NCI-H2029 (cell line): ENCODE data around the gene PHLPP1.

ENCODE experiments used
- DNase-seq: peaks from one replicate; lab custom pipeline; 2025; lab: John Stamatoyannopoulos, UW

Gene PHLPP1

GRCh38 chr18:62744076-62744968 is 29.0 kb downstream of the PHLPP1 start:
- DNase-seq, result no peak

- no peak for DNase-seq
Observed at GRCh38 chr18:62745089-62745751, 29.9 kb downstream of the PHLPP1 start.

DNA sequence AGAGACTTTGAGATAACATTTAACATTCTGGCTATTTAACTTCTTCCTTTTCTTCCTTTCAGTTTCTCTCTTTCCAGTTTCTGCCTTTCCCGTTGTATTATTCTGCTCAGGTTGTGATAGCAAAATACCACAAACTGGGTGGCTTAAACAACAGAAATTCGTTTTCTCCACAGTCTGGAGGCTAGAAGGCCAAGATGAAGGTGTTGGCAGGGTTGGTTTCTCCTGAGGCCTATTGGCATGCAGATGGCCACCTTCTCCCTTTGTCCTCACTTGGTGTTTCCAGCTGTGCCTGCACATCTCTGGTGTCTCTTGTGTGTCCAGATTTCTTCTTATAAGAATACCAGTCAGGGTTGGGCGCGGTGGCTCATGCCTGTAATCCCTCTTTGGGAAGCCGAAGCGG is 34.0 kb downstream of the PHLPP1 start:
- DNase-seq, result no peak

DNA sequence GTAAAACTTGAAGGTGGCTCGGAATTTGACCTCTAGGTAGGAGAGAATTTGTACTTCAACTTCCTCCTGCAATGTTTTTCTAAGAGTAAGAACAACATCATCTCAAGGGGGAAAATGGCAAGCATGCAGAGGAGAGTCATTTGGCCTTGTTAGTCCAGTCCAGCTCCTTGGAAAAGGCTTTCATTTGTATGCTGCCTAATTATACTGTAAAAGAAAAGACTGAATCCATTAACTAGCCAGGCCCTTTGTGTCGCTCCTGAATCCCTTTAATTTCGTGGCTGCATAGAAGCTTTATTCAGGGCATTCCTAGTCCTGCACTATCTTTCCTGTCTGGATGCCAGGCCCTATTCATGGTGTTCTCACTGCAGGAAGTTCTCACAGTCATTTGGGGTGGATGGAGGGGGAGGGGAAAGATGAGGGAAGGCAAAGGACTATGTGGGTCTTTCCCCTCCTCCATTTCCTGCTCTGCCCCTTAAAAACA is 36.0 kb downstream of the PHLPP1 start:
- no peak for DNase-seq

GRCh38 chr18:62751977-62752376 is 36.6 kb downstream of the PHLPP1 start:
- DNase-seq, result no peak

DNA sequence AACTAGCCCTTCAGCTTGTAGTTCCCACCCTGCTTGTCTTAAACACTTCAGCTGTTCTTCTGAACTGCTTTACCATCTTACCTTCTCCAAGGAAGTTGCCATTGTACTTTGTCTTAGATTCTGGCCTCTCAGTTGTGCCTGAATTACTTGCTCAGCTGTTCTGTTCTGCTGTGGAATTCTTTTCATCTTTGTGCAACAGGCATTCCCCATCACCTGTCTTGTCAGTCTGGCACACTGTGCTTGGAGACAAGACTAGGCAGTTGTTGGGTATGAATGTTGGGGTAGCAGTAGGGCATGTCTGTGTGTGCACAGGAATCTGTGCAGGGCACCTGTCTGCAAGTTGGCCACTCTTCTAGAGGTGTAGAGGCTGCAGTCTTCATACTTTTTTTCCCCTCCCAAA is 38.7 kb downstream of the PHLPP1 start:
- DNase-seq, result no peak

- DNase-seq, result no peak
Observed at GRCh38 chr18:62755454-62755853, 40.1 kb downstream of the PHLPP1 start.

- no peak for DNase-seq
Observed at GRCh38 chr18:62755946-62756345, 40.6 kb downstream of the PHLPP1 start.

DNA sequence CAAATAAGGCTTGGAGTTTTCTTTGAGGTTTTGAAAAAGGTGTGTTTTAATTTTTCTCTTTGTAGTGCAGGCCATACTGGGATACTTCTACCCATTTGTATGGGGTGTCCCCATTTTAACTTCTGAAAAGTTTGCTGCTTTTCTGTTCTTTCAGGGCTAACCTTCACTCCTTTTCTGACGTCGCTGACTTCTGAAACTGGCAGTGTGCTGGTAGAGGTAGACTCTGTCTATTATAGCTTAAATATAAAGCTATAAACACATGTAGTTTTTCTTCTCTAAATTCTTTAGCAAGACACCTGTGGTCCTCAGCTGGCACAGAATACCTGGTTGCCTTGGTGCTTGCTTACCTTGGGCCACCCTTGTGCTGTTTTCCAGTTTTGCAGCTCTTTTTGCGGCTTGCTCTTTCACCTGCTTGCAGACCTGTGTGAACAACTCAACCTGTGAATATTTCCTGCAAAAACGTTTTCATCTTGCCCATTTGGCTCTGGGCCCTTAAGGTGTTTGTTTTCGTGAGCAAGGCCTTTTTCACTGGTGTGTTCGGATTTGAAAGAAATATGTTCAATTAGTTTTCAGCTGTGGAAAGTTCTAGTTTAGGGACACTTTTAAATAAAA is 42.2 kb downstream of the PHLPP1 start:
- no peak for DNase-seq

DNA sequence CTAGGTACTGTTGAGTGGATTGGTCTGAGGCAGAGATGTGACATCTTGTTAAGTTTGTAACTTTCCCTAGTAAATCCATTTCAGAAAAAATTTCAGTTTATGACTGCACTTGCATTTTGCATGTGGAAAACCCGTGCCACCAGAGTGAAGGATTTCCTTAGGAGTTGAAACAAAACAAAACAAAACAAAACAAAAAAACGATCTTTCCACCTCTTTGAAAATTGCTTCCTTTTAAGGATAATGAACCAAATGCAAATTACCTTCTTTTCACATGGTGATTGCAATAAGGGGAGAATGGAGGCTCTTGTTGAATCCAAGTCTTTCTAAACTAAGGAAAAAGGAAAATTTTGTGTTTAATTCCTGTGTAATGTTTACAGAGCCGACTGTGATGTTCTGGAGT is 43.2 kb downstream of the PHLPP1 start:
- no peak for DNase-seq

GRCh38 chr18:62759704-62760402 is 44.5 kb downstream of the PHLPP1 start:
- DNase-seq, result no peak

GRCh38 chr18:62760403-62760734 is 45.0 kb downstream of the PHLPP1 start:
- DNase-seq, result no peak

DNA sequence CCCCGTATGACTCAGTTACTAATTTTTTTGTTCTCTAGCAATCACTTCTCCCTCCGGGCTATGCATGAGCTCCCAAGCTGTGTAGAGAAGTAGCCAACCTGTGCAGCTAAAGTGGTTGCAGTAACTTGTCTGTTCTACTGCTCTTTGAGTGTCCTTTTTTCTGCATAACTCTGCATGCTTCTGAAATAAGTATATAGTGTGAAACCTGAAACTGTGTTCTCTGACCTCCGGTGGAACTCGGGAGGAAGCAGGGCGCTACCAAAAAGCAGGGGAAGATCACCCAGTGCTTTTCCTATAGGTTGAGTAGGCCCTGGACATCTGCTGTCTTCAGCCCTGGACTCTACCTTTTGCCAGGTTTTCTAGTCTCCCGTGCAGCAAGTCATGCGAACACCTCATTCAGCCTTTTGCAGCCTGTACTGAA is 47.8 kb downstream of the PHLPP1 start:
- no peak for DNase-seq

DNA sequence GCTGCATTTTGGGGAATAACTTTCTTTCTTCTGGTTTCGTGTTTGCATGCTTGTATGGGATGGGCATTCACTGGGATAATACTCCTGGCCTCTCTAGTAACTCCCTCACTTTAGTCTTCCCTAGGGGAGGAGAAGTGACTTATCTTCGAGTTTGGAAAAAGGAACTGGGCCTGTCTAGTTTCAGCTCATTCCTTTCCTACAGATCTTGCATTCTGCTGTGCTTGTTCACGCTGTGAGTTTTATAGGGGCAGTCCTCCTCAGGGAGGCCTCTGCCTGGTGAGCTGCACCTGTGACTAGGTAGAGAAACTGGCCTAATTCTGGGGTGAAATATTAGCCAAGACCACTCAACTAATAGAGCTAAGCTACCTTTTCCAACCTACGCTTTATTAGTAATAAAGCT is 50.9 kb downstream of the PHLPP1 start:
- DNase-seq, result no peak

DNA sequence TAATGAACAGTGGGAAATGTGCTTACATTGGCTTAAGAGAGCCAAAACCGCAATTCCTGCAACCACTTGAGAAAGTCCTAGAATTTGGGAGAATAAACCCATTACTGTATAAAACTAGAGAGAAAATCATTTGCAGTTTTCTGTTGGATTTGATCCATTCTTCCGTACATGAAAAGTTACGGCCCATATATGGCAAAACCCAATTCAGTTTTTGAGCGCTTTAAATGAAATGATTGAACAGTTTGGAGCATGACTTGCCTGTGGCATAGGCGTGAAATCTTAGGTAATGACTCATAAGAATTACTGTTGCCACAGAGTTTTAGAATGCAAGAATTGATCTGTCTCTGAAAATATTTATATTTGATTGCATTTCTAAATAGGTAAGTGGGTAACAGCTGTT is 52.0 kb downstream of the PHLPP1 start:
- no peak for DNase-seq

GRCh38 chr18:62767836-62768557 is 52.7 kb downstream of the PHLPP1 start:
- no peak for DNase-seq

GRCh38 chr18:62768558-62768943 is 53.2 kb downstream of the PHLPP1 start:
- DNase-seq, result no peak

GRCh38 chr18:62769216-62769615 is 53.9 kb downstream of the PHLPP1 start:
- DNase-seq, result no peak

DNA sequence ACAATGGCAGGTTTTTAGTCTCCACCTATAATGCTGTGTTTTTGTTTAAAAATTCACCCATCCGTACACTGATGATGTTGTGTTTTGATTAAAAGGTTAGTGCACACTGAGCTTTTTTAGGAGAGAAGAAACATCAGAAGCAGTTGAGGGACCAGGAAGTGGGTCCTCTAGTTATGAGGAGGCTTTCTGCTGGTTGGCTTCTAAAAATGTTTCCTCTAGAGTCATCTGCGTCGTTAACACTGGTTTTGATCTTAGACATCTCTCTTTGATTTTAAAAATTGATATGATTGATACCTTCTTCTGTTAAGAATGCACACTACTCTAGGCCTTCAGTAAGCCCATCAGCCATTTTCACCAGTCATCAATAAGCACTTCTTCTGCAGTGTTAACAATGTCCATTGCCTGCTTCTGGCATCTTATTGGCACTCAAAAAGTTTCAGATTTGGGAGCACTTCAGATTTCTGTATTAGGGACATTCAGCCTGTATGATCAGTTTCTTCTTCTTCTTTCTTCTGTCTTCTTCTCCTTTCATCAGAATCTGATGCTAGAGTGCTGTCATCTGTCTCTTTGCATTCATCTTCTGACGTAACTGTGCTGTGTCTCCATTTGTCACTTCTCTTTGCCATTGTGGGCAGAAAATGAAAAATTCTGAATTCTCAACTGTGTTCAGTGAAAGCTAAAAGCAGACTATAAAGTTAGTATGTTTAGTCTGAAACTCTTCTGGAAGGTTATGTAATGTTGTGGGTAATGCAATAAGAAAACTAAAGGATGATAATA is 56.3 kb downstream of the PHLPP1 start:
- no peak for DNase-seq

DNA sequence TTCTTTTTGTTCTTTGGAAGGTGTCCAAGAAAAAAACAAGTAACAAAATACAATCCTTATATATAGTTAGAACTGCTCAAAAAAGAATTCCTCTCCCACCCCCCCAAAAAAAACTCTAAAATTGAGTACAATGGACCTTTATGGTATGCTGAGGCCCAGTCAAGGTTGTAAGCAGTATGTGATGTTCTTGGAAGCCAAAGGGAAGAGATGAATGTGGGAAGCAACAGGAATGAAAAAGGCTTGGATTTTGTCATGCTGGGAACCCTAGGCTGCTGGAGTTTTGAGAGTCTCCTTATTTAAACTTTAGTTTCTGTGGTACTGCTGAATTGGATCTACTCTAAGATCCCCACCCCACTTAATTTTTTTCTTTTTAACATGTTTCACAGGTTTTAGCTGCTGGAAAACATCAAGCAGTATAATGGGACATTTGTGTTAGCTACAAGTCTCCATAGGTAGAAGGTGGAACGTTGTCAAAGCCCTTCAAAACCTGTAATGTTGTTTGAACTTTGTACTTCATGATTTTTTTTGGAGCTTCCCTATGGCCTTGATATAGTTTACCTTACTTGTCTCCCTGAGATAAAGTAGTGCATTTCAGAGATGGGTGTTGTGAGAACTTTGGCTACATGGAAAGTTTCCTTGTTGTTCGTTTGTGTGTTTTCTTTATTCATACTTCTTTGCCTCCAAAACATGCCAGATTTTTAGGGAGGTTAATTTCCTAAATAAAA is 57.7 kb downstream of the PHLPP1 start:
- DNase-seq, result no peak
